Measurements from ENCODE around the gene HS3ST2. TPM values are rescaled to one million over a fixed set of nuclear protein-coding genes. Genes with fewer than 3 reads are reported as not detected.

The HS3ST2 gene
- total RNA-seq, result not detected

- Mint-ChIP-seq H3K27ac (no peak within 1 kb of the TSS), H3K36me3 (ENCODE audit: insufficient read depth in 2 of 2) (peaks cover 0 to 1% of the 10 kb centered on the region in 2 donors), H3K9me3 (peaks cover under 1 to 2% of the 10 kb centered on the region in 2 donors), H3K4me1 (ENCODE audit: low read depth) (peaks cover 4% of the 10 kb centered on the region), H3K4me3 (peak within 1 kb of the TSS; percentile 50 to 58), H3K27me3 (ENCODE audit: low read depth) (peaks cover 41% of the 10 kb centered on the region)
- peak in 1 of 2 donors; percentile 2 for DNase-seq
- no peak for ATAC-seq (replicated peaks in 1 of 2)
Measured at GRCh38 chr16:22813948-22814710, at the start of gene HS3ST2. HS3ST2 (plus strand) TSS chr16:22814162; CDS start chr16:22814611, 449 bp downstream.

GRCh38 chr16:22764662-22765327, 49.2 kb upstream of the HS3ST2 start:
- peaks cover 0 to 1% of the 10 kb centered on the region in 2 donors for H3K36me3 Mint-ChIP-seq (ENCODE audit: insufficient read depth in 2 of 2)
- ATAC-seq (replicated peaks in 1 of 2) (no peak), DNase-seq (no peak)
- peaks cover 7% of the 10 kb centered on the region for H3K27me3 Mint-ChIP-seq (ENCODE audit: low read depth)
- no peak overlapping the region for H3K4me3 Mint-ChIP-seq
- no peak overlapping the region for H3K27ac Mint-ChIP-seq
- H3K4me1 Mint-ChIP-seq (ENCODE audit: low read depth), result no peaks in the 10 kb centered on the region
- no peaks in the 10 kb centered on the region for H3K9me3 Mint-ChIP-seq

DNA sequence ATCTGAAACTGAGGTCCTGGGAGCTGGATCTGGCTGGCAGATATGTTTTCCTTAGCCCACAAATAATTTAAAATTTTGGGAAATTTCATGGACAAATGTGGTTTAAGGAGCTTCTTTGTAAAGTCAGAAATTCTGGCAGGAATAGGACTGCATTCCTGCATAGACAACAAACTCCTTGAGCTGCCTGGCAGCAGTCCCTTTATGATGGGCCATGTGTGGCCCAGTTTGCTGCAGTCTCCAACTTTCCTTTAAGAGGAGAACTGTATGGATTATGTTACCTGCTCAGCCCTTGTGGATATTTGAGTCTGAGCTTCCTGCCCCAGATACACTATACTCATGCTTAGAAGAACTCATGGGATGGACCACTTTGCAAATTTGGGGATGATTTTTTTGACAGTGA, 48.5 kb upstream of the HS3ST2 start:
- Mint-ChIP-seq H3K4me1 (ENCODE audit: low read depth) (no peaks in the 10 kb centered on the region), H3K4me3 (no peak overlapping the region)
- ATAC-seq (replicated peaks in 1 of 2), result no peak

GRCh38 chr16:22770866-22771265, 43.1 kb upstream of the HS3ST2 start:
- Mint-ChIP-seq H3K4me1 (ENCODE audit: low read depth) (no peaks in the 10 kb centered on the region), H3K9me3 (peaks cover 0 to 2% of the 10 kb centered on the region in 2 donors), H3K27ac (no peak overlapping the region), H3K36me3 (ENCODE audit: insufficient read depth in 2 of 2) (peaks cover 0 to 1% of the 10 kb centered on the region in 2 donors), H3K4me3 (no peak overlapping the region), H3K27me3 (ENCODE audit: low read depth) (peaks cover 30% of the 10 kb centered on the region)
- no peak for DNase-seq
- ATAC-seq (replicated peaks in 1 of 2), result no peak

More for the DNA sequence above, 48.5 kb upstream of the HS3ST2 start:
- no peak for DNase-seq
- H3K36me3 Mint-ChIP-seq (ENCODE audit: insufficient read depth in 2 of 2), result peaks cover 0 to 1% of the 10 kb centered on the region in 2 donors
- no peaks in the 10 kb centered on the region for H3K9me3 Mint-ChIP-seq
- no peak overlapping the region for H3K27ac Mint-ChIP-seq
- peaks cover 14% of the 10 kb centered on the region for H3K27me3 Mint-ChIP-seq (ENCODE audit: low read depth)

- no peak for DNase-seq
- Mint-ChIP-seq H3K27ac (no peak overlapping the region), H3K27me3 (ENCODE audit: low read depth) (peaks cover 30% of the 10 kb centered on the region), H3K36me3 (ENCODE audit: insufficient read depth in 2 of 2) (peaks cover 0 to 1% of the 10 kb centered on the region in 2 donors), H3K9me3 (peaks cover 0 to 2% of the 10 kb centered on the region in 2 donors), H3K4me1 (ENCODE audit: low read depth) (no peaks in the 10 kb centered on the region), H3K4me3 (no peak overlapping the region)
- no peak for ATAC-seq (replicated peaks in 1 of 2)
Measured at GRCh38 chr16:22771551-22771950, 42.4 kb upstream of the HS3ST2 start.

GRCh38 chr16:22775220-22775922, 38.6 kb upstream of the HS3ST2 start:
- Mint-ChIP-seq H3K9me3 (peaks cover 0 to 2% of the 10 kb centered on the region in 2 donors), H3K4me1 (ENCODE audit: low read depth) (no peaks in the 10 kb centered on the region), H3K36me3 (ENCODE audit: insufficient read depth in 2 of 2) (no peaks in the 10 kb centered on the region), H3K4me3 (no peak overlapping the region), H3K27me3 (ENCODE audit: low read depth) (peaks cover 18% of the 10 kb centered on the region), H3K27ac (no peak overlapping the region)
- ATAC-seq (replicated peaks in 1 of 2) (no peak), DNase-seq (no peak)

DNA sequence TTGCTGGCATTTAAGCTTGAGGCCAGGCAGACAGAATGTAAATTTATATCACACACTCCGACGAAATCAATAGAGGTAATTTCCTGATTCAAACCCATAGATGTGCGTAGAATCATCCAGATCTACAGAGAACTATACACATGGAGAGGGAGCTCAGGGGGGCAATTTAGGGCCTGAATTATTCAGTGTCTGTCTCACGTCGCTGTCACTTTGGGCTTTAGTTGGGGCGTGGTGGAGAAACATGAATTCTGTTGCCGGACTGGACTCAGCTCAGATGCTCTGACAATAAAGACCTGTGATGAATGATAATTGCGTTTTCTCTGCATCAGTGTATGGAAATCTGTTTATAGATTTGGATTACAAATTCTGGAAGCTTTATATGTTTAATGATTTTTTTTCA, 32.5 kb upstream of the HS3ST2 start:
- DNase-seq (no peak), ATAC-seq (replicated peaks in 1 of 2) (no peak)
- Mint-ChIP-seq H3K36me3 (ENCODE audit: insufficient read depth in 2 of 2) (no peaks in the 10 kb centered on the region), H3K4me3 (no peak overlapping the region), H3K27me3 (ENCODE audit: low read depth) (peaks cover 14% of the 10 kb centered on the region), H3K9me3 (no peaks in the 10 kb centered on the region), H3K27ac (no peak overlapping the region), H3K4me1 (ENCODE audit: low read depth) (no peaks in the 10 kb centered on the region)

GRCh38 chr16:22782314-22782713, 31.6 kb upstream of the HS3ST2 start:
- Mint-ChIP-seq H3K36me3 (ENCODE audit: insufficient read depth in 2 of 2) (no peaks in the 10 kb centered on the region), H3K4me1 (ENCODE audit: low read depth) (no peaks in the 10 kb centered on the region), H3K27ac (no peak overlapping the region), H3K4me3 (no peak overlapping the region), H3K27me3 (ENCODE audit: low read depth) (peaks cover 14% of the 10 kb centered on the region), H3K9me3 (no peaks in the 10 kb centered on the region)
- ATAC-seq (replicated peaks in 1 of 2) (no peak), DNase-seq (no peak)

- peaks cover 20% of the 10 kb centered on the region for H3K27me3 Mint-ChIP-seq (ENCODE audit: low read depth)
- DNase-seq (no peak), ATAC-seq (replicated peaks in 1 of 2) (no peak)
- no peak overlapping the region for H3K4me3 Mint-ChIP-seq
- H3K36me3 Mint-ChIP-seq (ENCODE audit: insufficient read depth in 2 of 2), result no peaks in the 10 kb centered on the region
- no peaks in the 10 kb centered on the region for H3K9me3 Mint-ChIP-seq
- H3K4me1 Mint-ChIP-seq (ENCODE audit: low read depth), result no peaks in the 10 kb centered on the region
- no peak overlapping the region for H3K27ac Mint-ChIP-seq
Measured at GRCh38 chr16:22784690-22785214, 29.2 kb upstream of the HS3ST2 start.

GRCh38 chr16:22785552-22785951, 28.4 kb upstream of the HS3ST2 start:
- no peak for ATAC-seq (replicated peaks in 1 of 2)
- Mint-ChIP-seq H3K27me3 (ENCODE audit: low read depth) (peaks cover 20% of the 10 kb centered on the region), H3K9me3 (no peaks in the 10 kb centered on the region), H3K4me3 (no peak overlapping the region), H3K4me1 (ENCODE audit: low read depth) (no peaks in the 10 kb centered on the region), H3K27ac (no peak overlapping the region), H3K36me3 (ENCODE audit: insufficient read depth in 2 of 2) (no peaks in the 10 kb centered on the region)
- DNase-seq, result no peak

DNA sequence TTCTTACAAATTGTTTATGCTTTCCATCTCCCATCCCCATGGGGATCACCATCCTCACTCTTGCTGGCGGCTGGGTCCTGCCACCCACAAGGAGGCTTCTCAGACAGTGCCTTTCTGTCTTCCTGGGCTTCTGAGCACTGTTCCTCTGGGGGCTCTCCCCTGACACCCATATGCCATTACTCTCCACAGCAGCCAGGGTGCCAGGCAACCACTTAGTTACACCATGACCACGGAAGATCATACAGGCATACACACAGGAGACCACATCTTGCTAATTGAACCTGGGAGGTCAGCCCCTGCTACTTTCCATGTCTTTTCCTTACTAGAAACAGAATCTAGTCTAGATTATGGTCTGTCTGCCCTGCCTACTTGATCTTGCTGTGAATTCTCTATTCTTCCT, 27.7 kb upstream of the HS3ST2 start:
- H3K4me1 Mint-ChIP-seq (ENCODE audit: low read depth), result no peaks in the 10 kb centered on the region
- no peak overlapping the region for H3K4me3 Mint-ChIP-seq
- DNase-seq, result no peak
- H3K27ac Mint-ChIP-seq, result no peak overlapping the region
- no peak for ATAC-seq (replicated peaks in 1 of 2)
- H3K9me3 Mint-ChIP-seq, result no peaks in the 10 kb centered on the region
- H3K27me3 Mint-ChIP-seq (ENCODE audit: low read depth), result peaks cover 22% of the 10 kb centered on the region
- no peaks in the 10 kb centered on the region for H3K36me3 Mint-ChIP-seq (ENCODE audit: insufficient read depth in 2 of 2)

DNA sequence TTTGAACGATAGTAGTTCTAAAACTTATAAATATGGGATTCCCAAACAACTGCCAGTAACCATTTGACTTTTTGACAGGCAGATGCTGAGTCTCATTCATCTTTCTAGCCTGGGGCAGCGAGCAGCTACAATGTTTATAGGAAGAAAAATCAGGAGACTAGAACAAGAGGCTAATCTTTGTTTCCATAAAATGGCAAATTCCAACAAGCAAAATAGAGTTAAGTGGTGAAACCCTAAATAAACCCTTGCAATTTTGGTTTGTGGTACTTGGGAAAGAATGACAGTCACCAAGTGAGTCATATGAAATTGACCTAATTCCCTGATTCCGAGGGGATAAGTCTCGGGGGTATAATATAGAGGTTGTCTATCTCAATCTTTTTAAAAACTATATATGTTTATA, 27.3 kb upstream of the HS3ST2 start:
- Mint-ChIP-seq H3K36me3 (ENCODE audit: insufficient read depth in 2 of 2) (no peaks in the 10 kb centered on the region), H3K9me3 (no peaks in the 10 kb centered on the region), H3K4me1 (ENCODE audit: low read depth) (no peaks in the 10 kb centered on the region), H3K4me3 (no peak overlapping the region), H3K27me3 (ENCODE audit: low read depth) (peaks cover 26% of the 10 kb centered on the region), H3K27ac (no peak overlapping the region)
- no peak for DNase-seq
- no peak for ATAC-seq (replicated peaks in 1 of 2)
